ENCODE measurements around the gene ARHGAP23.
A peak's percentile ranks its signal among the peaks of the same experiment; 100 is the strongest.
"Not testable (repeated sequence)": the region's sequence is repeated elsewhere in the genome, so short reads cannot be mapped to it uniquely, and the experiment has no call there.

DNA sequence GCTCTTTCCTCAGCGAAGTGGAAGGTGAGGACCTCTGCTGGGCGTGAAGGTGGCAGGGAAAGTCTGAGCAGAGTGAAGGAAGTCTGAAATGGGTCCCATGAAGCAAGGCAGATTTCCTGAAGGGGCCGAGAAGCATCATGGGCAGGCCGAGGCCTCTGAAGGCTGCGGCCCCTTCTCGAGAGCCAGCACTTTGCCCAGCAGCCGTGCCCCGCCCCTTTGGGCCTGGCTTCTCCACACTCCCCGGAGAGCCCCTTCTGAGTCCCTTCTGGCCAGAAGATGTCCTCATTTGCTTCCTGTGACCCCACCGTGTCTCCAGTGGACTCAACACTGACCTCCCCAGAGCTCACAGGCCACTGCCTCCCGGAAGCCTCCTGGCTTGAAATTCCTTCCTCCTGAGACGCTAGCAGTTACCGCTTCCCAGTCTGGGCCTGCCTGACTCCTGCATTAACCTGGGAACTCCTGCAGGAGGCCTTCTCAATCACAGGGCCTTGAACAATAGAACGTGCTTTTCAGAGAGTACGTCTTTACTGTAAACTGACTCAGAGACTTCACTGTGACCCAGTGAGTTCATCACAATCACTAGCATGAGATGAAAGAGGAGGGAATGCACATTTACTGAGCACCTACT is 75.1 kb downstream of the ARHGAP23 start:
- TF ChIP-seq, protein P1, sequence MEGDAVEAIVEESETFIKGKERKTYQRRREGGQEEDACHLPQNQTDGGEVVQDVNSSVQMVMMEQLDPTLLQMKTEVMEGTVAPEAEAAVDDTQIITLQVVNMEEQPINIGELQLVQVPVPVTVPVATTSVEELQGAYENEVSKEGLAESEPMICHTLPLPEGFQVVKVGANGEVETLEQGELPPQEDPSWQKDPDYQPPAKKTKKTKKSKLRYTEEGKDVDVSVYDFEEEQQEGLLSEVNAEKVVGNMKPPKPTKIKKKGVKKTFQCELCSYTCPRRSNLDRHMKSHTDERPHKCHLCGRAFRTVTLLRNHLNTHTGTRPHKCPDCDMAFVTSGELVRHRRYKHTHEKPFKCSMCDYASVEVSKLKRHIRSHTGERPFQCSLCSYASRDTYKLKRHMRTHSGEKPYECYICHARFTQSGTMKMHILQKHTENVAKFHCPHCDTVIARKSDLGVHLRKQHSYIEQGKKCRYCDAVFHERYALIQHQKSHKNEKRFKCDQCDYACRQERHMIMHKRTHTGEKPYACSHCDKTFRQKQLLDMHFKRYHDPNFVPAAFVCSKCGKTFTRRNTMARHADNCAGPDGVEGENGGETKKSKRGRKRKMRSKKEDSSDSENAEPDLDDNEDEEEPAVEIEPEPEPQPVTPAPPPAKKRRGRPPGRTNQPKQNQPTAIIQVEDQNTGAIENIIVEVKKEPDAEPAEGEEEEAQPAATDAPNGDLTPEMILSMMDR (conservative IDR thresholded peaks at IDR 0.05; ENCODE audit: low read depth in 2 of 2), result peak in 1 of 2 experiments; percentile 29; a peak in 2 of 4 replicates
- TF ChIP-seq CREB1 (CRISPR knock-in tag; IDR thresholded peaks at IDR 0.05; ENCODE audit: low read depth); POLR2AphosphoS5 (IDR thresholded peaks at IDR 0.05; ENCODE audit: low read depth); EZH2 (IDR thresholded peaks at IDR 0.05; ENCODE audit: low read depth, unreplicated experiment); JUNB (IDR thresholded peaks at IDR 0.05; ENCODE audit: unreplicated experiment); EZH2phosphoT487 (IDR thresholded peaks at IDR 0.05; ENCODE audit: unreplicated experiment); ZNF114 (CRISPR knock-in tag; IDR thresholded peaks at IDR 0.05); NANOG (IDR thresholded peaks at IDR 0.05; ENCODE audit: borderline replicate concordance): not testable (repeated sequence)
- TF ChIP-seq, protein P2, sequence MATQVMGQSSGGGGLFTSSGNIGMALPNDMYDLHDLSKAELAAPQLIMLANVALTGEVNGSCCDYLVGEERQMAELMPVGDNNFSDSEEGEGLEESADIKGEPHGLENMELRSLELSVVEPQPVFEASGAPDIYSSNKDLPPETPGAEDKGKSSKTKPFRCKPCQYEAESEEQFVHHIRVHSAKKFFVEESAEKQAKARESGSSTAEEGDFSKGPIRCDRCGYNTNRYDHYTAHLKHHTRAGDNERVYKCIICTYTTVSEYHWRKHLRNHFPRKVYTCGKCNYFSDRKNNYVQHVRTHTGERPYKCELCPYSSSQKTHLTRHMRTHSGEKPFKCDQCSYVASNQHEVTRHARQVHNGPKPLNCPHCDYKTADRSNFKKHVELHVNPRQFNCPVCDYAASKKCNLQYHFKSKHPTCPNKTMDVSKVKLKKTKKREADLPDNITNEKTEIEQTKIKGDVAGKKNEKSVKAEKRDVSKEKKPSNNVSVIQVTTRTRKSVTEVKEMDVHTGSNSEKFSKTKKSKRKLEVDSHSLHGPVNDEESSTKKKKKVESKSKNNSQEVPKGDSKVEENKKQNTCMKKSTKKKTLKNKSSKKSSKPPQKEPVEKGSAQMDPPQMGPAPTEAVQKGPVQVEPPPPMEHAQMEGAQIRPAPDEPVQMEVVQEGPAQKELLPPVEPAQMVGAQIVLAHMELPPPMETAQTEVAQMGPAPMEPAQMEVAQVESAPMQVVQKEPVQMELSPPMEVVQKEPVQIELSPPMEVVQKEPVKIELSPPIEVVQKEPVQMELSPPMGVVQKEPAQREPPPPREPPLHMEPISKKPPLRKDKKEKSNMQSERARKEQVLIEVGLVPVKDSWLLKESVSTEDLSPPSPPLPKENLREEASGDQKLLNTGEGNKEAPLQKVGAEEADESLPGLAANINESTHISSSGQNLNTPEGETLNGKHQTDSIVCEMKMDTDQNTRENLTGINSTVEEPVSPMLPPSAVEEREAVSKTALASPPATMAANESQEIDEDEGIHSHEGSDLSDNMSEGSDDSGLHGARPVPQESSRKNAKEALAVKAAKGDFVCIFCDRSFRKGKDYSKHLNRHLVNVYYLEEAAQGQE (IDR thresholded peaks at IDR 0.05; ENCODE audit: unreplicated experiment), result not testable (repeated sequence)
- TF ChIP-seq, protein P3, sequence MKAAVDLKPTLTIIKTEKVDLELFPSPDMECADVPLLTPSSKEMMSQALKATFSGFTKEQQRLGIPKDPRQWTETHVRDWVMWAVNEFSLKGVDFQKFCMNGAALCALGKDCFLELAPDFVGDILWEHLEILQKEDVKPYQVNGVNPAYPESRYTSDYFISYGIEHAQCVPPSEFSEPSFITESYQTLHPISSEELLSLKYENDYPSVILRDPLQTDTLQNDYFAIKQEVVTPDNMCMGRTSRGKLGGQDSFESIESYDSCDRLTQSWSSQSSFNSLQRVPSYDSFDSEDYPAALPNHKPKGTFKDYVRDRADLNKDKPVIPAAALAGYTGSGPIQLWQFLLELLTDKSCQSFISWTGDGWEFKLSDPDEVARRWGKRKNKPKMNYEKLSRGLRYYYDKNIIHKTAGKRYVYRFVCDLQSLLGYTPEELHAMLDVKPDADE (IDR thresholded peaks at IDR 0.05), result not testable (repeated sequence)

Measured in GM23338 (cell line).